Activated CD8-positive, alpha-beta memory T cell treated with anti-CD3 and anti-CD28 coated beads, Interleukin-2, amount 10 ng/mL, durations not matched to agents 7 days and 5 days (primary cell): ENCODE results near the gene GNE. TPM values are rescaled to one million over a fixed set of nuclear protein-coding genes. Genes with fewer than 3 reads are reported as not detected.

Source experiments
- ATAC-seq: fragments of 150-1000 bp; cut with Tn5 transposase; one replicate; pipeline ENCODE4 v1.10.0; 2021; ENCODE audit warnings: moderate library complexity
- CTCF ChIA-PET: fragments of 350-600 bp; sonication (Branson Sonifier 250); formaldehyde crosslinking; loops from one replicate; lab custom pipeline; 2021; ENCODE audit warnings: antibody characterized with exemption; lab: Charles Lee
- DNase-seq: peaks from one replicate; pipeline ENCODE4 v3.0.0-alpha.2; 2020
- H3K27ac Mint-ChIP-seq: one replicate; pipeline ENCODE4 v1.8.0; 2021; ENCODE audit warnings: mild to moderate bottlenecking, mixed read lengths
- H3K27me3 Mint-ChIP-seq: one replicate; pipeline ENCODE4 v1.8.0; 2021; ENCODE audit warnings: mixed read lengths
- H3K36me3 Mint-ChIP-seq: one replicate; pipeline ENCODE4 v1.8.0; 2021; ENCODE audit warnings: mild to moderate bottlenecking, mixed read lengths
- H3K4me1 Mint-ChIP-seq: one replicate; pipeline ENCODE4 v1.8.0; 2021; ENCODE audit warnings: mixed read lengths
- H3K4me3 Mint-ChIP-seq: one replicate; pipeline ENCODE4 v1.8.0; 2021; ENCODE audit warnings: mild to moderate bottlenecking, moderate library complexity, mixed read lengths
- H3K9me3 Mint-ChIP-seq: one replicate; pipeline ENCODE4 v1.8.0; 2022; ENCODE audit warnings: low read depth, mixed read lengths
- total RNA-seq, 2 experiments: library from RNA; stranded (reverse); gene quantifications; one replicate each; pipeline ENCODE4 v1.2.3, GENCODE V29; 2021

GNE gene
- total RNA-seq, 2 experiments from 2014 or later: 17.3 to 19.6 TPM

- Mint-ChIP-seq H3K27me3 (no peaks in the 10 kb centered on the region), H3K9me3 (no peaks in the 10 kb centered on the region), H3K4me1 (peaks cover 58% of the 10 kb centered on the region), H3K36me3 (peaks cover 59% of the 10 kb centered on the region), H3K27ac (peak overlapping the region; percentile 4), H3K4me3 (no peak overlapping the region)
- no peak for ATAC-seq
- no peak for DNase-seq
- CTCF ChIA-PET: no interaction called here
These were observed 43.7 kb downstream of the GNE start for GRCh38 chr9:36214571-36214970.

- H3K4me3 Mint-ChIP-seq: no peak overlapping the region
- H3K27ac Mint-ChIP-seq: no peak overlapping the region
- ATAC-seq (no peak), DNase-seq (no peak)
- CTCF ChIA-PET: interaction anchor here (1.2 to 1.3 kb wide), 2 partner anchors 23 to 193 kb away, joined by 3 to 4 read pairs; partner anchors contain the start of gene CLTA
- H3K36me3 Mint-ChIP-seq: peaks cover 59% of the 10 kb centered on the region
- no peaks in the 10 kb centered on the region for H3K27me3 Mint-ChIP-seq
- no peaks in the 10 kb centered on the region for H3K9me3 Mint-ChIP-seq
- H3K4me1 Mint-ChIP-seq: peaks cover 59% of the 10 kb centered on the region
These were observed 44.3 kb downstream of the GNE start for GRCh38 chr9:36213989-36214388.

- ATAC-seq (no peak), DNase-seq (no peak)
- CTCF ChIA-PET: interaction anchor here (0.9 to 1.6 kb wide), 4 partner anchors 9 to 194 kb away, joined by 3 to 4 read pairs (median 4); partner anchors contain the start of gene CLTA
- H3K9me3 Mint-ChIP-seq: no peaks in the 10 kb centered on the region
- H3K4me3 Mint-ChIP-seq: no peak overlapping the region
- H3K36me3 Mint-ChIP-seq: peaks cover 62% of the 10 kb centered on the region
- peak overlapping the region; percentile 4 for H3K27ac Mint-ChIP-seq
- H3K4me1 Mint-ChIP-seq: peaks cover 59% of the 10 kb centered on the region
- no peaks in the 10 kb centered on the region for H3K27me3 Mint-ChIP-seq
These were observed 44.9 kb downstream of the GNE start for GRCh38 chr9:36213387-36213786.

- CTCF ChIA-PET: no interaction called here
- Mint-ChIP-seq H3K27ac (peak overlapping the region; percentile 24), H3K9me3 (no peaks in the 10 kb centered on the region), H3K4me3 (no peak overlapping the region), H3K4me1 (peaks cover 62% of the 10 kb centered on the region), H3K36me3 (peaks cover 67% of the 10 kb centered on the region), H3K27me3 (no peaks in the 10 kb centered on the region)
- ATAC-seq (no peak), DNase-seq (no peak)
These were observed 46.7 kb downstream of the GNE start for GRCh38 chr9:36211510-36211909.

GRCh38 chr9:36210722-36211121, 47.5 kb downstream of the GNE start:
- ATAC-seq (no peak), DNase-seq (no peak)
- CTCF ChIA-PET: interaction anchor here (1.6 kb wide), 1 partner anchor 37 kb away, joined by 4 read pairs; no protein-coding TSS in a partner anchor
- Mint-ChIP-seq H3K27ac (peak overlapping the region; percentile 3), H3K4me3 (no peak overlapping the region), H3K9me3 (no peaks in the 10 kb centered on the region), H3K4me1 (peaks cover 65% of the 10 kb centered on the region), H3K36me3 (peaks cover 68% of the 10 kb centered on the region), H3K27me3 (no peaks in the 10 kb centered on the region)

GRCh38 chr9:36208521-36209253, 49.6 kb downstream of the GNE start:
- no peaks in the 10 kb centered on the region for H3K27me3 Mint-ChIP-seq
- peaks cover 68% of the 10 kb centered on the region for H3K4me1 Mint-ChIP-seq
- H3K27ac Mint-ChIP-seq: peak overlapping the region; percentile 74
- no peak overlapping the region for H3K4me3 Mint-ChIP-seq
- no peak for DNase-seq
- H3K9me3 Mint-ChIP-seq: no peaks in the 10 kb centered on the region
- no peak for ATAC-seq
- CTCF ChIA-PET: no interaction called here
- peaks cover 73% of the 10 kb centered on the region for H3K36me3 Mint-ChIP-seq

GRCh38 chr9:36207546-36208012, 50.7 kb downstream of the GNE start:
- H3K27me3 Mint-ChIP-seq: no peaks in the 10 kb centered on the region
- no peak for DNase-seq
- peak overlapping the region; percentile 74 for H3K27ac Mint-ChIP-seq
- H3K4me1 Mint-ChIP-seq: peaks cover 58% of the 10 kb centered on the region
- H3K36me3 Mint-ChIP-seq: peaks cover 74% of the 10 kb centered on the region
- no peaks in the 10 kb centered on the region for H3K9me3 Mint-ChIP-seq
- peak; percentile 50 for ATAC-seq
- H3K4me3 Mint-ChIP-seq: no peak overlapping the region
- CTCF ChIA-PET: interaction anchor here (0.6 to 0.9 kb wide), 5 partner anchors 14 to 104 kb away, joined by 3 read pairs; no protein-coding TSS in a partner anchor

- no peak for ATAC-seq
- Mint-ChIP-seq H3K9me3 (no peaks in the 10 kb centered on the region), H3K36me3 (peaks cover 77% of the 10 kb centered on the region), H3K27ac (peak overlapping the region; percentile 74), H3K27me3 (no peaks in the 10 kb centered on the region), H3K4me3 (no peak overlapping the region), H3K4me1 (peaks cover 57% of the 10 kb centered on the region)
- CTCF ChIA-PET: interaction anchor here (0.6 to 0.9 kb wide), 3 partner anchors 13 to 104 kb away, joined by 3 read pairs; no protein-coding TSS in a partner anchor
- no peak for DNase-seq
These were observed 51.2 kb downstream of the GNE start for GRCh38 chr9:36207016-36207415.

- CTCF ChIA-PET: interaction anchor here (1.3 to 2.1 kb wide), 4 partner anchors 8 to 102 kb away, joined by 3 to 7 read pairs (median 5); partner anchors contain the start of gene CLTA
- H3K27ac Mint-ChIP-seq: peak overlapping the region; percentile 35
- no peak for ATAC-seq
These were observed 53.2 kb downstream of the GNE start for GRCh38 chr9:36204906-36205547.

GRCh38 chr9:36194326-36195000, 63.8 kb downstream of the GNE start:
- Mint-ChIP-seq H3K36me3 (peaks cover 30% of the 10 kb centered on the region), H3K9me3 (no peaks in the 10 kb centered on the region), H3K27me3 (no peaks in the 10 kb centered on the region), H3K27ac (peak overlapping the region; percentile 44), H3K4me1 (peaks cover 52% of the 10 kb centered on the region), H3K4me3 (no peak overlapping the region)
- DNase-seq (no peak), ATAC-seq (no peak)
- CTCF ChIA-PET: interaction anchor here (1.2 to 2.0 kb wide), 4 partner anchors 10 to 134 kb away, joined by 3 to 6 read pairs (median 4); no protein-coding TSS in a partner anchor

More at GRCh38 chr9:36204906-36205547, 53.2 kb downstream of the GNE start:
- no peaks in the 10 kb centered on the region for H3K27me3 Mint-ChIP-seq
- no peaks in the 10 kb centered on the region for H3K9me3 Mint-ChIP-seq
- H3K36me3 Mint-ChIP-seq: peaks cover 77% of the 10 kb centered on the region
- H3K4me3 Mint-ChIP-seq: no peak overlapping the region
- DNase-seq: no peak
- H3K4me1 Mint-ChIP-seq: peaks cover 53% of the 10 kb centered on the region

GRCh38 chr9:36193023-36193422, 65.2 kb downstream of the GNE start:
- H3K9me3 Mint-ChIP-seq: no peaks in the 10 kb centered on the region
- no peak overlapping the region for H3K27ac Mint-ChIP-seq
- CTCF ChIA-PET: interaction anchor here (0.9 to 4.4 kb wide), 5 partner anchors 9 to 90 kb away, joined by 3 to 20 read pairs (median 5); no protein-coding TSS in a partner anchor
- H3K36me3 Mint-ChIP-seq: peaks cover 26% of the 10 kb centered on the region
- DNase-seq (no peak), ATAC-seq (no peak)
- peak overlapping the region; percentile 99 for H3K4me3 Mint-ChIP-seq
- peaks cover 3% of the 10 kb centered on the region for H3K27me3 Mint-ChIP-seq
- H3K4me1 Mint-ChIP-seq: peaks cover 55% of the 10 kb centered on the region

- Mint-ChIP-seq H3K27ac (no peak overlapping the region), H3K27me3 (peaks cover 3% of the 10 kb centered on the region), H3K36me3 (peaks cover 22% of the 10 kb centered on the region), H3K4me3 (peak overlapping the region; percentile 99), H3K4me1 (peaks cover 59% of the 10 kb centered on the region), H3K9me3 (no peaks in the 10 kb centered on the region)
- DNase-seq (no peak), ATAC-seq (no peak)
- CTCF ChIA-PET: interaction anchor here (1.0 to 4.4 kb wide), 4 partner anchors 10 to 89 kb away, joined by 3 to 20 read pairs (median 10); no protein-coding TSS in a partner anchor
These were observed 66.1 kb downstream of the GNE start for GRCh38 chr9:36192196-36192595.
